Adipose tissue (tissue), 3 donors: Measurements from ENCODE around the gene ENTPD7. TPM values are rescaled to one million over a fixed set of nuclear protein-coding genes. Genes with fewer than 3 reads are reported as not detected.

Experiments used
- H3K27ac ChIP-seq: one replicate; pipeline ENCODE4 v1.5.1; 2013; ENCODE audit warnings: low read depth, low read length
- WGBS, 3 donors: extraction: QIAGEN DNeasy Blood & Tissue Kit; methylation state at CpG; one replicate each; pipeline ENCODE4 v1.1.7; 2013; 5-methylcytosine and 5-hydroxymethylcytosine counted together
- polyA plus RNA-seq, 3 donors: library from polyadenylated mRNA; stranded (reverse); fragments of 200-250 nt; gene quantifications; one replicate each; pipeline ENCODE4 v1.2.3, GENCODE V29; 2013
- donor health status: healthy with polysubstance abuse.
- donor health status: Bipolar disorder and iron deficiency.
- donor health status: healthy.

ENTPD7 gene
- polyA plus RNA-seq, 3 donors: 1.0 to 4.5 (median 2.6) TPM

- WGBS, 3 donors: 41 to 73% (median 71%) methylated on average over 3 of the region's 3 CpGs
Observed at GRCh38 chr10:99676895-99677294, 17.6 kb downstream of the ENTPD7 start.

GRCh38 chr10:99678921-99679320 is 19.6 kb downstream of the ENTPD7 start:
- no peak overlapping the region for H3K27ac ChIP-seq
- WGBS, 3 donors: 82 to 95% (median 90%) methylated on average over 3 of the region's 3 CpGs

More at GRCh38 chr10:99676895-99677294, 17.6 kb downstream of the ENTPD7 start:
- no peak overlapping the region for H3K27ac ChIP-seq

GRCh38 chr10:99681553-99681952 is 22.2 kb downstream of the ENTPD7 start:
- 74 to 82% (median 81%) methylated on average over 4 of the region's 4 CpGs for WGBS, 3 donors
- H3K27ac ChIP-seq: no peak overlapping the region

- H3K27ac ChIP-seq: no peak overlapping the region
- 29 to 54% (median 37%) methylated on average over 1 of the region's 1 CpG for WGBS, 3 donors
Observed at GRCh38 chr10:99682032-99682431, 22.7 kb downstream of the ENTPD7 start.

GRCh38 chr10:99682752-99683151 is 23.4 kb downstream of the ENTPD7 start:
- WGBS, 3 donors: 22 to 60% (median 52%) methylated on average over 1 of the region's 1 CpG
- H3K27ac ChIP-seq: no peak overlapping the region

GRCh38 chr10:99685597-99685967 is 26.3 kb downstream of the ENTPD7 start:
- no peak overlapping the region for H3K27ac ChIP-seq
- WGBS, 3 donors: 49 to 67% (median 57%) methylated on average over 2 of the region's 2 CpGs

GRCh38 chr10:99689461-99689860 is 30.2 kb downstream of the ENTPD7 start:
- H3K27ac ChIP-seq: no peak overlapping the region
- 97 to 100% (median 97%) methylated on average over 1 of the region's 1 CpG for WGBS, 3 donors

- WGBS, 3 donors: 95 to 97% (median 96%) methylated on average over 3 of the region's 3 CpGs
Observed at GRCh38 chr10:99693933-99694583, 34.7 kb downstream of the ENTPD7 start.

GRCh38 chr10:99695761-99696160 is 36.5 kb downstream of the ENTPD7 start:
- 88 to 94% (median 90%) methylated on average over 6 of the region's 6 CpGs for WGBS, 3 donors
- no peak overlapping the region for H3K27ac ChIP-seq

More at GRCh38 chr10:99693933-99694583, 34.7 kb downstream of the ENTPD7 start:
- no peak overlapping the region for H3K27ac ChIP-seq

- H3K27ac ChIP-seq: no peak overlapping the region
- 61 to 90% (median 86%) methylated on average over 8 of the region's 8 CpGs for WGBS, 3 donors
Observed at GRCh38 chr10:99698504-99699080, 39.3 kb downstream of the ENTPD7 start.

GRCh38 chr10:99700649-99701048 is 41.3 kb downstream of the ENTPD7 start:
- no peak overlapping the region for H3K27ac ChIP-seq
- WGBS, 3 donors: 92 to 94% (median 92%) methylated on average over 4 of the region's 4 CpGs

GRCh38 chr10:99708428-99709012 is 49.2 kb downstream of the ENTPD7 start:
- WGBS, 3 donors: 78 to 89% (median 88%) methylated on average over 1 of the region's 1 CpG
- H3K27ac ChIP-seq: no peak overlapping the region

GRCh38 chr10:99709480-99710229 is 50.3 kb downstream of the ENTPD7 start:
- no peak overlapping the region for H3K27ac ChIP-seq
- 57 to 93% (median 66%) methylated on average over 4 of the region's 4 CpGs for WGBS, 3 donors

GRCh38 chr10:99711129-99711719 is 51.9 kb downstream of the ENTPD7 start:
- H3K27ac ChIP-seq: no peak overlapping the region

- WGBS, 3 donors: 81 to 91% (median 89%) methylated on average over 5 of the region's 5 CpGs
- H3K27ac ChIP-seq: no peak overlapping the region
Observed at GRCh38 chr10:99714446-99714845, 55.1 kb downstream of the ENTPD7 start.

GRCh38 chr10:99720387-99720786 is 61.1 kb downstream of the ENTPD7 start:
- 63 to 96% (median 91%) methylated on average over 2 of the region's 2 CpGs for WGBS, 3 donors
- H3K27ac ChIP-seq: no peak overlapping the region

- 68 to 90% (median 86%) methylated on average over 1 of the region's 1 CpG for WGBS, 3 donors
- H3K27ac ChIP-seq: no peak overlapping the region
Observed at GRCh38 chr10:99730026-99730425, 70.7 kb downstream of the ENTPD7 start.

GRCh38 chr10:99731306-99732032 is 72.2 kb downstream of the ENTPD7 start:
- WGBS, 3 donors: 3 to 5% (median 4%) methylated on average over 16 of the region's 16 CpGs
- H3K27ac ChIP-seq: peak overlapping the region; percentile 44
